DMS79 (cell line): ENCODE results near the gene NSMCE1.
A peak's percentile ranks its signal among the peaks of the same experiment; 100 is the strongest.

Experiments
- DNase-seq: peaks from one replicate; lab custom pipeline; 2025; lab: John Stamatoyannopoulos, UW

NSMCE1 gene

GRCh38 chr16:27242868-27243590, 25.5 kb downstream of the NSMCE1 start:
- no peak for DNase-seq

GRCh38 chr16:27242398-27242797, 26.2 kb downstream of the NSMCE1 start:
- DNase-seq: no peak

GRCh38 chr16:27241658-27242057, 26.9 kb downstream of the NSMCE1 start:
- no peak for DNase-seq

- DNase-seq: no peak
Observed at GRCh38 chr16:27240948-27241531, 27.5 kb downstream of the NSMCE1 start.

GRCh38 chr16:27239906-27240655, 28.5 kb downstream of the NSMCE1 start:
- DNase-seq: no peak

- no peak for DNase-seq
Observed at GRCh38 chr16:27239026-27239425, 29.5 kb downstream of the NSMCE1 start.

GRCh38 chr16:27238591-27238990, 30.0 kb downstream of the NSMCE1 start:
- DNase-seq: no peak

- no peak for DNase-seq
Observed at GRCh38 chr16:27238016-27238587, 30.5 kb downstream of the NSMCE1 start.

GRCh38 chr16:27237219-27238015, 31.2 kb downstream of the NSMCE1 start:
- no peak for DNase-seq

GRCh38 chr16:27236635-27237218, 31.8 kb downstream of the NSMCE1 start:
- DNase-seq: no peak

- no peak for DNase-seq
Observed at GRCh38 chr16:27235938-27236245, 32.7 kb downstream of the NSMCE1 start.

- DNase-seq: peak; percentile 66
Observed at GRCh38 chr16:27235055-27235937, 33.3 kb downstream of the NSMCE1 start.

GRCh38 chr16:27234603-27235002, 34.0 kb downstream of the NSMCE1 start:
- no peak for DNase-seq

GRCh38 chr16:27234171-27234570, 34.4 kb downstream of the NSMCE1 start:
- no peak for DNase-seq

GRCh38 chr16:27233731-27234130, 34.8 kb downstream of the NSMCE1 start:
- DNase-seq: no peak

- no peak for DNase-seq
Observed at GRCh38 chr16:27232901-27233625, 35.5 kb downstream of the NSMCE1 start.

- no peak for DNase-seq
Observed at GRCh38 chr16:27232061-27232900, 36.3 kb downstream of the NSMCE1 start.

GRCh38 chr16:27231692-27232060, 36.9 kb downstream of the NSMCE1 start:
- no peak for DNase-seq

- DNase-seq: no peak
Observed at GRCh38 chr16:27230562-27231001, 38.0 kb downstream of the NSMCE1 start.
